Measurements from ENCODE around the gene KCNJ14.

The KCNJ14 gene

GRCh38 chr19:48455171-48455907 is at the start of gene KCNJ14:
KCNJ14 (plus strand) TSS chr19:48455574; CDS start chr19:48461725, 6,151 bp downstream.
- DNase-seq (ENCODE audit: low read depth in 3 of 3), result no peak

GRCh38 chr19:48405850-48406249 is 49.5 kb upstream of the KCNJ14 start:
- no peak for DNase-seq (ENCODE audit: low read depth in 3 of 3)

- no peak for DNase-seq (ENCODE audit: low read depth in 3 of 3)
These were observed 41.3 kb upstream of the KCNJ14 start for GRCh38 chr19:48413879-48414587.

GRCh38 chr19:48415395-48415794 is 40.0 kb upstream of the KCNJ14 start:
- DNase-seq (ENCODE audit: low read depth in 3 of 3), result peak in 2 of 3 experiments; percentile 39 to 58

- DNase-seq (ENCODE audit: low read depth in 3 of 3), result no peak
These were observed 39.6 kb upstream of the KCNJ14 start for GRCh38 chr19:48415806-48416221.

- no peak for DNase-seq (ENCODE audit: low read depth in 3 of 3)
These were observed 38.0 kb upstream of the KCNJ14 start for GRCh38 chr19:48417421-48417820.

GRCh38 chr19:48418317-48419064 is 36.9 kb upstream of the KCNJ14 start:
- no peak for DNase-seq (ENCODE audit: low read depth in 3 of 3)

- peak in 1 of 3 experiments; percentile 34 for DNase-seq (ENCODE audit: low read depth in 3 of 3)
These were observed 36.0 kb upstream of the KCNJ14 start for GRCh38 chr19:48419158-48419920.

GRCh38 chr19:48421548-48421947 is 33.8 kb upstream of the KCNJ14 start:
- DNase-seq (ENCODE audit: low read depth in 3 of 3), result no peak

GRCh38 chr19:48424694-48425219 is 30.6 kb upstream of the KCNJ14 start:
- DNase-seq (ENCODE audit: low read depth in 3 of 3), result no peak

GRCh38 chr19:48428670-48429069 is 26.7 kb upstream of the KCNJ14 start:
- DNase-seq (ENCODE audit: low read depth in 3 of 3), result no peak

- no peak for DNase-seq (ENCODE audit: low read depth in 3 of 3)
These were observed 22.0 kb upstream of the KCNJ14 start for GRCh38 chr19:48433337-48433736.

- DNase-seq (ENCODE audit: low read depth in 3 of 3), result no peak
These were observed 18.8 kb upstream of the KCNJ14 start for GRCh38 chr19:48436586-48436985.

GRCh38 chr19:48441360-48442050 is 13.9 kb upstream of the KCNJ14 start:
- no peak for DNase-seq (ENCODE audit: low read depth in 3 of 3)

GRCh38 chr19:48442116-48443035 is 13.0 kb upstream of the KCNJ14 start:
- DNase-seq (ENCODE audit: low read depth in 3 of 3), result no peak

- DNase-seq (ENCODE audit: low read depth in 3 of 3), result no peak
These were observed 12.1 kb upstream of the KCNJ14 start for GRCh38 chr19:48443256-48443655.

- no peak for DNase-seq (ENCODE audit: low read depth in 3 of 3)
These were observed 11.6 kb upstream of the KCNJ14 start for GRCh38 chr19:48443731-48444128.

GRCh38 chr19:48444129-48444935 is 11.0 kb upstream of the KCNJ14 start:
- DNase-seq (ENCODE audit: low read depth in 3 of 3), result no peak

- no peak for DNase-seq (ENCODE audit: low read depth in 3 of 3)
These were observed 10.5 kb upstream of the KCNJ14 start for GRCh38 chr19:48444936-48445200.
